Left lung (tissue), 10 donors: ENCODE measurements around the gene TEX48. TPM values are rescaled to one million over a fixed set of nuclear protein-coding genes. Genes with fewer than 3 reads are reported as not detected.

Source experiments
- ATAC-seq: fragments of 200-7000 bp; cut with Tn5 transposase; one replicate; pipeline ENCODE4 v1.9.1; 2020; ENCODE audit warnings: moderate library complexity
- DNase-seq, 4 donors: peaks; one replicate each; pipeline ENCODE4 v3.0.0-alpha.2; 2013 to 2020
- H3K27ac ChIP-seq, 2 donors: fragments of 200-600 bp; sonication (generic) in 1 of 2; one replicate each; pipeline versions ENCODE4 v1.5.0 to v1.8.0; 2020 to 2021
- H3K27me3 ChIP-seq, 2 donors: fragments of 200-600 bp; sonication (generic) in 1 of 2; one replicate each; pipeline versions ENCODE4 v1.5.0 to v1.8.0; 2020 to 2021
- H3K36me3 ChIP-seq, 2 donors: fragments of 200-600 bp; sonication (generic) in 1 of 2; one replicate each; pipeline versions ENCODE4 v1.5.0 to v1.8.0; 2020 to 2021
- H3K4me1 ChIP-seq, 2 donors: fragments of 200-600 bp; one replicate each; pipeline ENCODE4 v1.8.0; 2021
- H3K4me3 ChIP-seq, 2 donors: fragments of 200-600 bp; sonication (generic) in 1 of 2; one replicate each; pipeline versions ENCODE4 v1.5.0 to v1.8.0; 2020 to 2021; ENCODE audit warnings: mild to moderate bottlenecking in 1 of 2
- H3K9me3 ChIP-seq, 2 donors: fragments of 200-600 bp; sonication (generic) in 1 of 2; one replicate each; pipeline versions ENCODE4 v1.5.0 to v1.8.0; 2020 to 2021
- CTCF ChIP-seq, 2 donors: fragments of 200-600 bp; sonication (generic) in 1 of 2; IDR thresholded peaks; one replicate each; pipeline versions ENCODE4 v1.5.0 to v1.8.0; 2021; ENCODE audit warnings: antibody characterized with exemption in 2 of 2
- intact Hi-C, 2 donors: fragments of 100-400 bp; cut with DNase I; formaldehyde crosslinking; loops; one replicate each; pipeline versions ENCODE4 v1.11.2 to v1.14.2; 2022
- polyA plus RNA-seq, 6 donors: library from polyadenylated mRNA; unstranded; fragments of 120-200 nt; gene quantifications; one replicate each; pipeline ENCODE4 v1.2.1, GENCODE V29; 2013; ENCODE audit not compliant: insufficient read length in 6 of 6
- total RNA-seq, 2 donors: library from RNA; stranded (reverse); fragmentation: NEBNext Ultra II Directional; extraction: Animal tissue kit (Norgen Biotek cat#: 25700); gene quantifications; one replicate each; pipeline ENCODE4 v1.2.1, GENCODE V29; 2021
- donor health status: DM: no; HTN: yes; CAD: no.
- donor health status: DM: no; HTN: no; CAD: no.

Gene TEX48
- total and polyA plus RNA-seq, 8 donors: 0.35 to 0.41 TPM; not detected in 6

- H3K27ac ChIP-seq: no peak overlapping the region
- DNase-seq (no peak), ATAC-seq (no peak)
- no peaks in the 10 kb centered on the region for H3K9me3 ChIP-seq
- H3K4me3 ChIP-seq: no peak overlapping the region
- intact Hi-C loops: no loop called here
- H3K36me3 ChIP-seq: peaks cover 0 to 71% of the 10 kb centered on the region in 2 donors
- H3K4me1 ChIP-seq: peaks cover 0 to 3% of the 10 kb centered on the region in 2 donors
- TF ChIP-seq CTCF (IDR thresholded peaks at IDR 0.05): no peak
- H3K27me3 ChIP-seq: no peaks in the 10 kb centered on the region
Observed at GRCh38 chr9:114638404-114638803, 43.6 kb downstream of the TEX48 start.

DNA sequence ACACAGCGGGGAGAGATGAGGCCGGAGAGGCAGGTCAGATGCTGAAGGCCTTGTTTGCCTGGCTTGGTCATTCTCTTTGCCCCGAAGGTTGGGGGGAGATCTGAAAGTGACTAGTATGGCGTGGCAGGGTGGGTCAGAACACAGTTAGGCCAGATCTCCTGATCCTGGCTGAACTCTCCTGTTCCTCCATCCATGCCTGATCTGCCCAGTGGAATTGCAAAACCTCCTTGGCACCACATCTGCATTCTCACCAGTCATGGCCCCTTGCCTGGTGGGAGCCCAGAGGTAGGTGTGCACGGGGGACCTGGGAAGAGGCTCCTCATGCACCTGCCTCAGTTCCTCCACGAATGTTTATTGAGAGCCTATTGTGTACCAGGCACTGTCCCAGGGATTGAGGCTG lies 47.6 kb downstream of the TEX48 start:
- Histone ChIP-seq H3K27ac (no peak overlapping the region), H3K4me3 (no peak overlapping the region), H3K36me3 (peaks cover 0 to 89% of the 10 kb centered on the region in 2 donors), H3K4me1 (no peaks in the 10 kb centered on the region), H3K9me3 (no peaks in the 10 kb centered on the region), H3K27me3 (no peaks in the 10 kb centered on the region)
- ATAC-seq: no peak
- intact Hi-C loops: no loop called here
- TF ChIP-seq CTCF (IDR thresholded peaks at IDR 0.05): no peak
- DNase-seq: no peak

DNA sequence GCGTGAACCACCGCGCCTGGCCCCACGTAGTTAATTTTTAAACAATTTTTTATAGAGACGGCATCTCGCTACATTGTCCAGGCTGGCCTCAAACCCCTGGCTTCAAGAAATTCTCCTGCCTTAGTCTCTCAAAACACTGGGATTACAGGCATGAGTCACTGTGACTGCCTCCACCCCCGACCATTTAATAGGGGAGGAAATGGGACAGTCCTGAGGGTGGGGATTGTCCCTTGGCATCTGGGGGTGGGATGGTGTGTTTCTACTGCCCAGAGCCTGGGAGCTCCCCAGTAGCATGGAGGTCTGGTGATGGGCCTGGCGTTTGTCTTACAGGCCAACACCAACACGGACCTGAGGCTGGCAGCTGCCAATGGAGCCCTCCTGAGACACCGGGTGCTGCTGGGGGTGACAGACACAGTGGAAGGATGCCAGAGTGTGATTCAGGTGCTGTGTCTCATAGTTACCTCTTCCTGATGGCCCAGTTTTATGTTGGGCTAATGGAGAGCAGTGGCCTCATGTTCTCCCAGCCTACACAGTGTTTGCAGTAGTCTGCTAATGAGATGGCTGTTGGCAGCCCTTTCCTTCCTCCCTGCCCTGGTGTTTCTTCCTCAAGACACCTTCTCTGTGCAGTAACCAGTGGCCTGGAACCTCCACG lies 48.4 kb downstream of the TEX48 start:
- ATAC-seq (no peak), DNase-seq (no peak)
- no peaks in the 10 kb centered on the region for H3K4me1 ChIP-seq
- intact Hi-C loops: no loop called here
- no peaks in the 10 kb centered on the region for H3K9me3 ChIP-seq
- no peaks in the 10 kb centered on the region for H3K27me3 ChIP-seq
- no peak for TF ChIP-seq CTCF (IDR thresholded peaks at IDR 0.05)
- H3K4me3 ChIP-seq: no peak overlapping the region
- peaks cover 0 to 89% of the 10 kb centered on the region in 2 donors for H3K36me3 ChIP-seq
- H3K27ac ChIP-seq: no peak overlapping the region

- Histone ChIP-seq H3K27ac (no peak overlapping the region), H3K4me1 (no peaks in the 10 kb centered on the region), H3K9me3 (no peaks in the 10 kb centered on the region), H3K36me3 (peaks cover 0 to 89% of the 10 kb centered on the region in 2 donors), H3K4me3 (no peak overlapping the region), H3K27me3 (no peaks in the 10 kb centered on the region)
- TF ChIP-seq CTCF (IDR thresholded peaks at IDR 0.05): no peak
- no peak for DNase-seq
- ATAC-seq: no peak
- intact Hi-C loops: no loop called here
Observed at GRCh38 chr9:114631166-114631565, 50.8 kb downstream of the TEX48 start.

DNA sequence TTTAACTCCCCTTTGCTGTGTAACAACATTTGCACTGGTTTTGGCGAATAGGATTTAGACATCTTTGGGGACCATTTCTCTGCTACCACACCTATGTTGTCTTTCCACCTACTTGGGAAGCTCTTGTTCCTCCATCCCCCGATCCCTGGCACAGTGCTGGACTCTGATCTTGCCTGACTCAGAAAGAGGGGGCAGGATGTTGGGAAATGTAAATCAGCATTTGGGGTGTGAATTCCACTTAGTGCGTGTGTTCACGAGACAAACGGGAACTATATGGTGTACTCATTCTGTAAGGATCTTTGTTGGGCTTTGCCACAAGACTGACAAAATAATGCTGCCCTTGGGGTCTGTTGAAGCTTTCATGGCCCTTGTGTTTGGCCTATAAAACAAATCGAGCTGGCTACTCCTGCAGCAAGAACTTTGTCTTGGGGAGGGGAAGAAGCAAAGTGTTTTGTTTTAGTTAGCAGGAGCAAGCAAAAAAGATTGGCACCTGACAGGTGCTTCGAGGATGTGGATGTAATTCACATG lies 52.4 kb downstream of the TEX48 start:
- TF ChIP-seq CTCF (IDR thresholded peaks at IDR 0.05): no peak
- DNase-seq: no peak
- Histone ChIP-seq H3K4me3 (no peak overlapping the region), H3K4me1 (no peaks in the 10 kb centered on the region), H3K27me3 (no peaks in the 10 kb centered on the region), H3K9me3 (no peaks in the 10 kb centered on the region), H3K27ac (no peak overlapping the region), H3K36me3 (peaks cover 0 to 76% of the 10 kb centered on the region in 2 donors)
- intact Hi-C loops: no loop called here
- no peak for ATAC-seq
